OCI-LY1 (cell line): ENCODE results near the gene INSR.
A peak's percentile ranks its signal among the peaks of the same experiment; 100 is the strongest.

Source experiments
- H2AFZ ChIP-seq: fragments of 200-600 bp; sonication (generic), shearing (Covaris generic); 2 replicates; pipeline ENCODE4 v1.6.0; 2014; ENCODE audit warnings: antibody characterized with exemption, mild to moderate bottlenecking, low read length
- H3F3A ChIP-seq: fragments of 200-600 bp; sonication (generic), shearing (Covaris generic); 2 replicates; pipeline ENCODE4 v1.6.0; 2014; ENCODE audit warnings: mild to moderate bottlenecking, antibody characterized with exemption, low read length, moderate library complexity; ENCODE audit not compliant: insufficient read depth
- H3K27ac ChIP-seq: fragments of 200-600 bp; sonication (generic); 2 replicates; pipeline ENCODE4 v1.5.1; 2014; ENCODE audit warnings: low read length, mixed run types, mild to moderate bottlenecking, low read depth; ENCODE audit not compliant: poor library complexity, severe bottlenecking
- H3K27me3 ChIP-seq: fragments of 200-600 bp; sonication (generic); 2 replicates; pipeline ENCODE4 v1.6.0; 2014; ENCODE audit warnings: antibody characterized with exemption, mild to moderate bottlenecking, low read length, moderate library complexity; ENCODE audit not compliant: insufficient read depth
- H3K36me3 ChIP-seq: fragments of 200-600 bp; sonication (generic); 2 replicates; pipeline ENCODE4 v1.6.1; 2014; ENCODE audit warnings: mild to moderate bottlenecking, antibody characterized with exemption, low read length, moderate library complexity, mixed read lengths; ENCODE audit not compliant: insufficient read depth
- H3K4me1 ChIP-seq: fragments of 200-600 bp; sonication (generic); 2 replicates; pipeline ENCODE4 v1.5.1; 2014; ENCODE audit warnings: mild to moderate bottlenecking, low read length, moderate library complexity; ENCODE audit not compliant: insufficient read depth, severe bottlenecking
- H3K4me2 ChIP-seq: fragments of 200-600 bp; sonication (generic), shearing (Covaris generic); 2 replicates; pipeline ENCODE4 v1.6.1; 2014; ENCODE audit warnings: low read length
- H3K4me3 ChIP-seq: fragments of 200-600 bp; sonication (generic); 2 replicates; pipeline ENCODE4 v1.5.1; 2014; ENCODE audit warnings: low read length, low read depth, mild to moderate bottlenecking, mixed read lengths; ENCODE audit not compliant: poor library complexity, severe bottlenecking
- H3K79me2 ChIP-seq: fragments of 200-600 bp; shearing (Covaris generic); 2 replicates; pipeline ENCODE4 v1.6.1; 2016; ENCODE audit warnings: mixed run types, low read length, mixed read lengths; ENCODE audit not compliant: insufficient read depth
- H3K9ac ChIP-seq: fragments of 200-600 bp; sonication (generic), shearing (Covaris generic); 2 replicates; pipeline ENCODE4 v1.6.1; 2014; ENCODE audit warnings: mild to moderate bottlenecking, low read length, mixed read lengths
- H3K9me2 ChIP-seq: fragments of 200-600 bp; sonication (generic), shearing (Covaris generic); 2 replicates; pipeline ENCODE4 v1.6.1; 2014; ENCODE audit warnings: low read depth, mild to moderate bottlenecking, low read length, mixed read lengths
- H3K9me3 ChIP-seq: fragments of 200-600 bp; shearing (Covaris generic); 2 replicates; pipeline ENCODE4 v1.6.1; 2014; ENCODE audit warnings: low read length, mixed read lengths
- H4K20me1 ChIP-seq: fragments of 200-600 bp; sonication (generic), shearing (Covaris generic); 2 replicates; pipeline ENCODE4 v1.6.0; 2016; ENCODE audit warnings: mild to moderate bottlenecking, low read length; ENCODE audit not compliant: insufficient read depth
- EZH2 ChIP-seq: fragments of 200-600 bp; sonication (generic), shearing (Covaris generic); IDR thresholded peaks from 2 replicates; pipeline ENCODE4 v1.8.0; 2017; ENCODE audit warnings: borderline replicate concordance, mixed run types, mild to moderate bottlenecking, antibody characterized with exemption, low read length, moderate library complexity, mixed read lengths
- TF ChIP-seq, protein P1 (sequence below): fragments of 200-600 bp; sonication (generic), shearing (Covaris generic); IDR thresholded peaks from 2 replicates; pipeline ENCODE4 v1.5.1; 2017; ENCODE audit warnings: mild to moderate bottlenecking, antibody characterized with exemption, low read length, moderate library complexity, mixed read lengths

Gene INSR

DNA sequence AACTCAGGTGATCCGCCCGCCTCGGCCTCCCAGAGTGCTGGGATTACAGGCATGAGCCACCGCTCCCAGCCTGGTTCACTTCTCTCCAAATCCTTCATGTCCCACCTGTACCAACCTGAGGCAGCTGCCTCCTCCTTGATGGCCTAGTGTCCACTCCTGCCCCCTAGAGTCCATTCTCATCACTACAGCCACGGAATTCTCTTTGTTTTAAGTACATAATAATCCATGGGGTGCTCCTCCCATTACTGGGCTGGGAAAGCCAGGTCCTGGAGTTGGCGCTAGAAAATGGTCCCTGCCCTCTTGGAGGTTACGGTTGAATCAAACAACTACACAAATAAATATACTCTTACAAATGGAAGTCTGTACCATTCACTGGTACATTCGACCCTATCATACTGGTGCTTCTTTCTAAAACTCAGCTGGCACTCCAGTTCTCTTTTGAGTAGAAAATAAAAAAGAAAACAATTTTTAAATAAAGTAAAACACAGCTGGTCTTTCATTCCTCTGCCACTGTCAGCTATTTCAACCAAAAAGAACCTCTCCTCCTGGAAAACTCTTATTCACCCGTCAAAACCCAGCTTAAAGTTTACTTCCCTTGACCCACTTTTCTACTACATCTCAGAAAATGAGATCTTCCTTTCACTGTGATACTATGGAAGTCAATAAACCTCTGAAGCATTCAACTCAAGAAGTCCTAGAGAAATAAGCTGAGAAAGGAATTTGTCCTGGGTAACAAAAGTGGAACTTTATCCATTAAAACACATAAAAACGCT lies 32.1 kb upstream of the INSR start:
- H3K4me3 ChIP-seq, result no peak overlapping the region
- no peak overlapping the region for H3K27ac ChIP-seq
- TF ChIP-seq, protein P1, sequence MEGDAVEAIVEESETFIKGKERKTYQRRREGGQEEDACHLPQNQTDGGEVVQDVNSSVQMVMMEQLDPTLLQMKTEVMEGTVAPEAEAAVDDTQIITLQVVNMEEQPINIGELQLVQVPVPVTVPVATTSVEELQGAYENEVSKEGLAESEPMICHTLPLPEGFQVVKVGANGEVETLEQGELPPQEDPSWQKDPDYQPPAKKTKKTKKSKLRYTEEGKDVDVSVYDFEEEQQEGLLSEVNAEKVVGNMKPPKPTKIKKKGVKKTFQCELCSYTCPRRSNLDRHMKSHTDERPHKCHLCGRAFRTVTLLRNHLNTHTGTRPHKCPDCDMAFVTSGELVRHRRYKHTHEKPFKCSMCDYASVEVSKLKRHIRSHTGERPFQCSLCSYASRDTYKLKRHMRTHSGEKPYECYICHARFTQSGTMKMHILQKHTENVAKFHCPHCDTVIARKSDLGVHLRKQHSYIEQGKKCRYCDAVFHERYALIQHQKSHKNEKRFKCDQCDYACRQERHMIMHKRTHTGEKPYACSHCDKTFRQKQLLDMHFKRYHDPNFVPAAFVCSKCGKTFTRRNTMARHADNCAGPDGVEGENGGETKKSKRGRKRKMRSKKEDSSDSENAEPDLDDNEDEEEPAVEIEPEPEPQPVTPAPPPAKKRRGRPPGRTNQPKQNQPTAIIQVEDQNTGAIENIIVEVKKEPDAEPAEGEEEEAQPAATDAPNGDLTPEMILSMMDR, result peak; percentile 78
- no peak for TF ChIP-seq EZH2
- no peak overlapping the region for H2AFZ ChIP-seq
- H3K79me2 ChIP-seq, result no peaks in the 10 kb centered on the region
- H3K36me3 ChIP-seq, result no peaks in the 10 kb centered on the region; the same call in 1 of the 2 replicates
- H3K9ac ChIP-seq, result no peak overlapping the region
- H3K27me3 ChIP-seq, result no peaks in the 10 kb centered on the region
- no peaks in the 10 kb centered on the region for H3F3A ChIP-seq
- H4K20me1 ChIP-seq, result no peaks in the 10 kb centered on the region
- H3K9me2 ChIP-seq, result no peaks in the 10 kb centered on the region
- no peaks in the 10 kb centered on the region for H3K9me3 ChIP-seq
- no peak overlapping the region for H3K4me2 ChIP-seq
- H3K4me1 ChIP-seq, result peaks cover 28% of the 10 kb centered on the region

DNA sequence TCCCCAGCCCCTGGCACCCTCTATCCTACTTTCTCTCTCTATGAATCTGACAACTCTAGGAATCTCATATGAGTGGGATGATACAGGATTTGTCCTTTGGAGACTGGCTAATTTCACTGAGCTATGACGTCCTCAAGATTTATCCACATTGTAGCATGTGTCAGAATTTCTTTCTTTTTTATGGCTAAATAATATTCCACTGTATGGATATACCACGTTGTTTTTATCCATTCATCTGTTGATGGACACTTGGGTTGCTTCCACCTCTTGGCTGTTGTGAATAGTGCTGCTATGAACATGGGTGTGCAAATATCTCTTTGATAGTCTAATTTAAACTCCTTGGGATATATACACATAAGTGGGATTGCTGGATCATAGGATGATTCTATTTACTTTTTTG lies 24.0 kb upstream of the INSR start:
- no peaks in the 10 kb centered on the region; the same call in 1 of the 2 replicates for H3K36me3 ChIP-seq

GRCh38 chr19:7312816-7313215 lies 18.6 kb upstream of the INSR start:
- Histone ChIP-seq H3K27me3 (no peaks in the 10 kb centered on the region), H3K27ac (no peak overlapping the region), H3K36me3 (no peaks in the 10 kb centered on the region; the same call in 1 of the 2 replicates), H3K9ac (no peak overlapping the region), H4K20me1 (no peaks in the 10 kb centered on the region), H3K79me2 (no peaks in the 10 kb centered on the region), H3K9me3 (peaks cover 3% of the 10 kb centered on the region; the same call in 1 of the 2 replicates), H3F3A (no peaks in the 10 kb centered on the region), H3K4me2 (no peak overlapping the region), H3K4me3 (no peak overlapping the region), H3K9me2 (no peaks in the 10 kb centered on the region), H3K4me1 (peaks cover 12% of the 10 kb centered on the region), H2AFZ (no peak overlapping the region)
- TF ChIP-seq, protein P1, result no peak
- no peak for TF ChIP-seq EZH2

More for the DNA sequence above, 24.0 kb upstream of the INSR start:
- no peaks in the 10 kb centered on the region for H3K9me2 ChIP-seq
- no peaks in the 10 kb centered on the region for H3F3A ChIP-seq
- no peak overlapping the region for H3K4me3 ChIP-seq
- H3K4me1 ChIP-seq, result peaks cover 22% of the 10 kb centered on the region
- H3K79me2 ChIP-seq, result no peaks in the 10 kb centered on the region
- H3K9ac ChIP-seq, result no peak overlapping the region
- no peaks in the 10 kb centered on the region for H4K20me1 ChIP-seq
- TF ChIP-seq EZH2, result no peak
- TF ChIP-seq, protein P1, result no peak
- H3K27me3 ChIP-seq, result no peaks in the 10 kb centered on the region
- peaks cover 6% of the 10 kb centered on the region; the same call in 1 of the 2 replicates for H3K9me3 ChIP-seq
- no peak overlapping the region for H3K4me2 ChIP-seq
- no peak overlapping the region for H3K27ac ChIP-seq
- H2AFZ ChIP-seq, result no peak overlapping the region
